Loucy (cell line): ENCODE results near the gene MMRN2.

ENCODE experiments used
- CTCF ChIP-seq: fragments of 200-600 bp; sonication (generic); conservative IDR thresholded peaks from 2 replicates; pipeline ENCODE4 v1.5.1; 2014; ENCODE audit warnings: mild to moderate bottlenecking, antibody characterized with exemption, low read length
- EZH2phosphoT487 ChIP-seq: fragments of 200-600 bp; IDR thresholded peaks from 2 replicates; pipeline ENCODE4 v1.6.1; 2018; ENCODE audit warnings: antibody characterized with exemption, mild to moderate bottlenecking, moderate library complexity, borderline replicate concordance

- no peak for TF ChIP-seq CTCF
- TF ChIP-seq EZH2phosphoT487 = no peak
Measured at GRCh38 chr10:86952106-86952505, 5.3 kb downstream of the MMRN2 start.
